ENCODE results near the gene SLAMF6. TPM values are rescaled to one million over a fixed set of nuclear protein-coding genes. Genes with fewer than 3 reads are reported as not detected.
"Not testable (repeated sequence)": the region's sequence is repeated elsewhere in the genome, so short reads cannot be mapped to it uniquely, and the experiment has no call there.

SLAMF6 gene
- total RNA-seq, 1 experiment from 2014 or later = not detected

DNA sequence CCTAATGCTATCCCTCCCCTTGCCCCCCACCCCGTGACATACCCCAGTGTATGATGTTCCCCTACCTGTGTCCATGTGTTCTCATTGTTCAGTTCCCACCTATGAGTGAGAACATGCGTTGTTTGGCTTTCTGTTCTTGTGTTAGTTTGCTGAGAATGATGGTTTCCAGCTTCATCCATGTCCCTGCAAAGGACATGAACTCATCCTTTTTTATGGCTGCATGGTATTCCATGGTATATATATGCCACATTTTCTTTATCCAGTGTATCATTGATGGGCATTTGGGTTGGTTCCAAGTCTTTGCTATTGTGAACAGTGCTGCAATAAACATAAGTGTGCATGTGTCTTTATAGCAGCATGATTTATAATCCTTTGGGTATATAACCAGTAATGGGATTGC, 734 bp upstream of the SLAMF6 start:
- H3K27me3 Mint-ChIP-seq (ENCODE audit: unreplicated experiment) = peaks cover 21% of the 10 kb centered on the region
- DNase-seq; BruUV-seq (replicated peaks); intact Hi-C loops (cut with micrococcal nuclease; ENCODE audit: unreplicated experiment); H3K27ac Mint-ChIP-seq (ENCODE audit: unreplicated experiment); H3K36me3 Mint-ChIP-seq (ENCODE audit: insufficient read depth, unreplicated experiment); H3K9me3 Mint-ChIP-seq (ENCODE audit: low read depth, unreplicated experiment); H3K4me3 Mint-ChIP-seq (ENCODE audit: low read depth, unreplicated experiment): not testable (repeated sequence)
- peaks cover 34% of the 10 kb centered on the region for H3K4me1 Mint-ChIP-seq (ENCODE audit: low read depth, unreplicated experiment)
- CTCF ChIA-PET = interaction anchor here (0.6 to 0.7 kb wide), 2 partner anchors 38 to 290 kb away, joined by 3 read pairs; no protein-coding TSS in a partner anchor

DNA sequence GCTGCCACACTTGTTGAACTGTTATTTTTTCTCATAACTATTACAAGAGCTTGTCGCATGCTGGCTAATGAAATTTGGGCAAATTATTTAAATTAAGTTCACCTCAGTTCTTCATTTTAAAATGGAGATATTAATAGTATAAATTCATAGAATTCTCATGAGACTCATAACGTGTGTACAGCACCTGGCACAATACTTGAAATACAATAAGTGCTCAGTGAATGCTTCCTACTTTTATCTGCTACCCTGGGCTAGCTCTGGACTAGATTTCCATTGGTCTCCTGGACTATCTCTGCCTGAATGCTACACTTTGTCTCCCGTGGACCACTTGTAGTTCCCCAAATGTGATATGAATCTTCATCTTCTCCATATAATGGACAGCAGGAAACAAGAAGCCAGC, 919 bp downstream of the SLAMF6 start:
- Mint-ChIP-seq H3K4me1 (ENCODE audit: low read depth, unreplicated experiment) (peaks cover 34% of the 10 kb centered on the region), H3K27ac (ENCODE audit: unreplicated experiment) (no peak overlapping the region), H3K4me3 (ENCODE audit: low read depth, unreplicated experiment) (no peak overlapping the region)

DNA sequence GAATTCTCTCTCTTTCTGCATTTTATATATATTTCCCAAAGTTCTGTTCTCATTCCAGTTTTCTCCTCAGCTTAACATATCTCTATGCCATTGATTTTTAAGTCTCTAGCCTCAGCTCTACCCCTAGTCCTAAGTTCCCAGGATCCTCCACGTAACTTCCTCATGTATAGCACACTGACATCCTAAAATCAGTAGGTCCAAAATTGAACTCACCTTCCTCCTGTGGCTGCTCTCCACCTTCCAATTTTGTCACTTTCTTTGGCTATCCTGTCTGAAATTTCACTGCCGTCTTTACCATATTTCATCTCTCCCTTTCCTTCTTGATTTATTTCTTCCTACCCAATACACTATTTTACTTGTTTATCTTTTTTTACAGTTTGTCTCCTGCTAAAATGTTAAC, 1.5 kb downstream of the SLAMF6 start:
- Mint-ChIP-seq H3K9me3 (ENCODE audit: low read depth, unreplicated experiment) (peaks cover 2% of the 10 kb centered on the region), H3K36me3 (ENCODE audit: insufficient read depth, unreplicated experiment) (no peaks in the 10 kb centered on the region), H3K4me3 (ENCODE audit: low read depth, unreplicated experiment) (no peak overlapping the region), H3K27ac (ENCODE audit: unreplicated experiment) (peak overlapping the region; percentile 66), H3K27me3 (ENCODE audit: unreplicated experiment) (no peaks in the 10 kb centered on the region), H3K4me1 (ENCODE audit: low read depth, unreplicated experiment) (peaks cover 34% of the 10 kb centered on the region)
- TF ChIP-seq, protein P1, sequence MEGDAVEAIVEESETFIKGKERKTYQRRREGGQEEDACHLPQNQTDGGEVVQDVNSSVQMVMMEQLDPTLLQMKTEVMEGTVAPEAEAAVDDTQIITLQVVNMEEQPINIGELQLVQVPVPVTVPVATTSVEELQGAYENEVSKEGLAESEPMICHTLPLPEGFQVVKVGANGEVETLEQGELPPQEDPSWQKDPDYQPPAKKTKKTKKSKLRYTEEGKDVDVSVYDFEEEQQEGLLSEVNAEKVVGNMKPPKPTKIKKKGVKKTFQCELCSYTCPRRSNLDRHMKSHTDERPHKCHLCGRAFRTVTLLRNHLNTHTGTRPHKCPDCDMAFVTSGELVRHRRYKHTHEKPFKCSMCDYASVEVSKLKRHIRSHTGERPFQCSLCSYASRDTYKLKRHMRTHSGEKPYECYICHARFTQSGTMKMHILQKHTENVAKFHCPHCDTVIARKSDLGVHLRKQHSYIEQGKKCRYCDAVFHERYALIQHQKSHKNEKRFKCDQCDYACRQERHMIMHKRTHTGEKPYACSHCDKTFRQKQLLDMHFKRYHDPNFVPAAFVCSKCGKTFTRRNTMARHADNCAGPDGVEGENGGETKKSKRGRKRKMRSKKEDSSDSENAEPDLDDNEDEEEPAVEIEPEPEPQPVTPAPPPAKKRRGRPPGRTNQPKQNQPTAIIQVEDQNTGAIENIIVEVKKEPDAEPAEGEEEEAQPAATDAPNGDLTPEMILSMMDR (IDR thresholded peaks at IDR 0.05; ENCODE audit: unreplicated experiment) = no peak
- no peak for DNase-seq
- CTCF ChIA-PET = no interaction called here
- BruUV-seq (replicated peaks) = no TSS peak
- intact Hi-C loops (cut with micrococcal nuclease; ENCODE audit: unreplicated experiment) = no loop called here

More for the DNA sequence above, 919 bp downstream of the SLAMF6 start:
- no peak for DNase-seq
- CTCF ChIA-PET = no interaction called here
- Mint-ChIP-seq H3K36me3 (ENCODE audit: insufficient read depth, unreplicated experiment) (no peaks in the 10 kb centered on the region), H3K9me3 (ENCODE audit: low read depth, unreplicated experiment) (peaks cover 5% of the 10 kb centered on the region), H3K27me3 (ENCODE audit: unreplicated experiment) (peaks cover 5% of the 10 kb centered on the region)
- TF ChIP-seq, protein P1 (IDR thresholded peaks at IDR 0.05; ENCODE audit: unreplicated experiment) = no peak
- BruUV-seq (replicated peaks) = no TSS peak
- intact Hi-C loops (cut with micrococcal nuclease; ENCODE audit: unreplicated experiment) = no loop called here

GRCh38 chr1:160520999-160521398, 2.1 kb downstream of the SLAMF6 start:
- peaks cover 34% of the 10 kb centered on the region for H3K4me1 Mint-ChIP-seq (ENCODE audit: low read depth, unreplicated experiment)
- BruUV-seq (replicated peaks) = no TSS peak
- peak overlapping the region; percentile 66 for H3K27ac Mint-ChIP-seq (ENCODE audit: unreplicated experiment)
- H3K36me3 Mint-ChIP-seq (ENCODE audit: insufficient read depth, unreplicated experiment) = no peaks in the 10 kb centered on the region
- H3K9me3 Mint-ChIP-seq (ENCODE audit: low read depth, unreplicated experiment) = peaks cover 2% of the 10 kb centered on the region
- H3K27me3 Mint-ChIP-seq (ENCODE audit: unreplicated experiment) = no peaks in the 10 kb centered on the region
- no peak for DNase-seq
- H3K4me3 Mint-ChIP-seq (ENCODE audit: low read depth, unreplicated experiment) = peak overlapping the region; percentile 33
- CTCF ChIA-PET = no interaction called here
- TF ChIP-seq, protein P1 (IDR thresholded peaks at IDR 0.05; ENCODE audit: unreplicated experiment) = no peak
- intact Hi-C loops (cut with micrococcal nuclease; ENCODE audit: unreplicated experiment) = loop anchor here (1.0 kb wide), 1 partner anchor 21 kb away; no protein-coding TSS in a partner anchor

- TF ChIP-seq, protein P1 (IDR thresholded peaks at IDR 0.05; ENCODE audit: unreplicated experiment) = no peak
- peaks cover 2% of the 10 kb centered on the region for H3K9me3 Mint-ChIP-seq (ENCODE audit: low read depth, unreplicated experiment)
- CTCF ChIA-PET = no interaction called here
- peaks cover 2% of the 10 kb centered on the region for H3K27me3 Mint-ChIP-seq (ENCODE audit: unreplicated experiment)
- intact Hi-C loops (cut with micrococcal nuclease; ENCODE audit: unreplicated experiment) = loop anchor here (1.0 kb wide), 1 partner anchor 22 kb away; no protein-coding TSS in a partner anchor
- H3K36me3 Mint-ChIP-seq (ENCODE audit: insufficient read depth, unreplicated experiment) = no peaks in the 10 kb centered on the region
- BruUV-seq (replicated peaks) = no TSS peak
- DNase-seq = no peak
- peaks cover 34% of the 10 kb centered on the region for H3K4me1 Mint-ChIP-seq (ENCODE audit: low read depth, unreplicated experiment)
- peak overlapping the region; percentile 33 for H3K4me3 Mint-ChIP-seq (ENCODE audit: low read depth, unreplicated experiment)
- peak overlapping the region; percentile 66 for H3K27ac Mint-ChIP-seq (ENCODE audit: unreplicated experiment)
Measured at GRCh38 chr1:160520582-160520981, 2.5 kb downstream of the SLAMF6 start.
